T-helper 2 cell (primary cell): ENCODE data around the gene IL1B.
A peak's percentile ranks its signal among the peaks of the same experiment; 100 is the strongest.

Experiments
- DNase-seq, 5 experiments: peaks; one replicate each; pipeline versions ENCODE4 v3.0.0 to v3.0.0-alpha.2; 2012 to 2022

IL1B gene

DNA sequence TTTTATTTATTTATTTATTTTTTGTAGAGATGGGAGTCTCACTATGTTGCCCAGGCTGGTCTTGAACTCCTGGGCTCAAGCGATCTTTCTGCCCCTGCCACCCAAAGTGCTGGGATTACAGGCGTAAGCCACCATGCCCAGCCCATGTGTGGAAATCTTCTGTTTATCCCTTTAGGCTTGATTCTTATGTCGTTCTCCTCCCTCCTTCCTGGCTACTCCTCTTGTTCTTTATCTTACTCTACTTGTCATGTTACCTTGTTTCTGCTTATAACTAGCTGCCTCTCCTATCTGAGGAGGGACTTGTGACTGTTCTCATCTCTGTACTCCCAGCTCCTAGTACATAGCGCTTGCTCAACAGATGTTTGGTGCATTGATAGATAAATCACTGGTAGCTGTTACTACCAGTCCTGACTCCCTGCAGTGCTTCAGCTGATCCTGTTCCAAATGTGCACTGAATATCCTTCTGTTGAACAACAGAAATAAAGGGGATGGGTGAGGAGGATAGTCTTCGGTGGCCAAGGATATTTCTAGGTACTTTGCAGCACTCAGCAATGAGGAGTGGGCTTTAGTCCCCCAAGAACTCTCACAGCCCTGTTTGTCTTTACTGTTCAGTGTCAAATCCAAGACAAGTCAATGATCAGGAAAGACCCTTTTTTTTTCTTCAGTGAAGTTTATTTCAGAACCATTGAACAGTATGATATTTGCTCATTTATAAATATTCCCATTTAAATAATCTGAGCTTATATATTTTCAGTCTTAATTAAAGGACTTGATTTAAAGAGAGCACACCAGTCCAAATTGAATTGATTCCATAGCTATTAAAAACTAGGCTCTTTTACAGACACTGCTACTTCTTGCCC is 7.2 kb downstream of the IL1B start:
- DNase-seq = no peak

GRCh38 chr2:112828251-112828691 is 8.3 kb downstream of the IL1B start:
- DNase-seq = no peak

- DNase-seq = no peak
These were observed 8.9 kb downstream of the IL1B start for GRCh38 chr2:112827604-112828185.

GRCh38 chr2:112827009-112827408 is 9.6 kb downstream of the IL1B start:
- no peak for DNase-seq

DNA sequence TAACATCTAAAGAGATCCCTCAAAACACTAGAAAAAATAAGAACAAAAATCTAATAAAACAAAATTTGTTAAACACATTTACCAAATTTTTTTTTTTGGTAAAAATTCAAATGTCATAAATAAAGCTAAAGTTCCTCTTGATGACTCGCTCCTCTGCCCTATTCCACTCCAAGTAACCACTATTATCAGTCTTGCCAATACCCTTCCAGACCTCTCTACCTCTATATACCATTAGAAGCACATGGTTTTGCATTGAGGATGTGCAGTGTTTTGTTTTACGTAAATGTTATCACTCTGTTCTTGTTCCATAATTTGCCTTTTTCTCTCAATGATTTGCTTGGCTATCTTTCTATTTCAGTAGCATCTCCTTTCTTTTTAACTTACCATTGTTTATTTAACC is 10.9 kb downstream of the IL1B start:
- DNase-seq = no peak

GRCh38 chr2:112824694-112825085 is 11.9 kb downstream of the IL1B start:
- no peak for DNase-seq

DNA sequence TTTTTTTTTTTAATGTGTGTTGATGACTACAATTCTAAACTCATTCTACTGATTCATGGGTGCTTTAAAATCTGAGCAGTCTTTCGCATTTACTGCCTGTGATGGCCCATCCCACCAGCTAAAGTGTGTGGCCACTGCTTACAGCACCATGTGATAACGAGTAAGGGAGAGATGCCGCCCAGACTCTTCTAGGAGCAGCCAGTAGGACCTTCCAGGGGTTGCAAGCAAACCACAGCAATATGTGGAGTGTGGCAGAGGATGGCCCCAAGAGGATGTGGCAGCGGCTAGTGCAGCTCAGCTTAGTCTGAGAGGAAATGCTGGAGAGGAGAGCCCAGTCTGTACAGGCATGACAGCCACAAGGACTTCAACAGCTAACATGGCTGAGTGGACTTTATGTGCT is 14.9 kb downstream of the IL1B start:
- peak in 1 of 5 experiments; percentile 72 for DNase-seq

- DNase-seq = peak in 1 of 5 experiments; percentile 83
These were observed 15.4 kb downstream of the IL1B start for GRCh38 chr2:112821142-112821541.

GRCh38 chr2:112820343-112820742 is 16.2 kb downstream of the IL1B start:
- DNase-seq = no peak

DNA sequence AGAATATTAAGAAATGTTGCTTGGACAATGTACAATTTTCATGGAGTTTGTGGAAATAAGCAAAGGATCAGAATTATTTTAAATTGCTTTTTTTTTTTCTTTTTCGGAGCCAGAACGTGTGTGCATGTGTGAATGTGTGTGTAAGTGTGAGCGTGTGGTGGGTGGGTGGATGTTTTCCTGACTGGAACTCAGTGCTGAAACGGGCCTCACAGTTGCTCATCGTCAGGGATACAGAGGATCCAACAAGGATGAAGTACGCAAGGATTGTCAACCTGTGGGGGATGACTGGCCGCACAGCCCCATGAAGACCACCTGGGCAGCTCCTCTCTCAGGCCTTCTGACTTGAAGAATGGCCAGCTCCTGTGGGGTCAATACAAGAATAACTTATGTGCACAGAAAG is 17.5 kb downstream of the IL1B start:
- no peak for DNase-seq

DNA sequence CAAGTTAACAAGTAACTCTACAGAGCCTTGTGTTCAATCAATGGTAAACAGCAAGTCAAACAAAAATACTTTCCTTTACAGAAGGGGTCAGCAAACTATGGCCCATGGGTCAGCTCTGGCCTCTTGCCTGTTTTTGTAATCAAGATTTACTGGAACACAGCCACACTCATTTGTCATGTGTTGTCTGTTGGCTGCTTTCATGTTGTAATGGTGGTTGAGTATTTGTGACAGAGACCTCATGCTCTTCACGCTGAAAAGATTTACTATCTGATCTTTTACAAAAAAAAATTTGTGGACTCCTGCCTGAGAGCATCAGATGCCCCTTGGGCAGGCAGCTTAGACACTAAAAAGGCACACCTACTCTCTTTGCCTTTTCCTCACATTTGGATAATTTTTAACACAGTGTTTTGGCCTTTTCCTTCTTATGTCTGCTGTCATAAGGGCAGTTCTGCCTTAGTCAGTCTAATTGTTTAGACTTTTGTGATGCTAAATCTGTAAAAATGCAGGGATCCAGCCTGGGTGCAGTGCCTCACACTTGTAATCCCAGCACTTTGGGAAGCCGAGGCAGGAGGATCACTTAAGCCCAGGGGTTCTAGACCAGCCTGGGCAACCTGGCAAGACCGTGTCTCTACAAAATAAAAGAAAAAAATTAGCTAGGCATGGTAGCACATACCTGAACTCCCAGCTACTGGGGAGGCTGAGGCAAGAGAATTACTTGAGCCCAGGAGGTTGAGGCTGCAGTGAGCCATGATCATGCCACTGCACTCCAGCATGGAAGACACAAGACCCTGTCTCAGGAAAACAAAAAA is 18.3 kb downstream of the IL1B start:
- no peak for DNase-seq

DNA sequence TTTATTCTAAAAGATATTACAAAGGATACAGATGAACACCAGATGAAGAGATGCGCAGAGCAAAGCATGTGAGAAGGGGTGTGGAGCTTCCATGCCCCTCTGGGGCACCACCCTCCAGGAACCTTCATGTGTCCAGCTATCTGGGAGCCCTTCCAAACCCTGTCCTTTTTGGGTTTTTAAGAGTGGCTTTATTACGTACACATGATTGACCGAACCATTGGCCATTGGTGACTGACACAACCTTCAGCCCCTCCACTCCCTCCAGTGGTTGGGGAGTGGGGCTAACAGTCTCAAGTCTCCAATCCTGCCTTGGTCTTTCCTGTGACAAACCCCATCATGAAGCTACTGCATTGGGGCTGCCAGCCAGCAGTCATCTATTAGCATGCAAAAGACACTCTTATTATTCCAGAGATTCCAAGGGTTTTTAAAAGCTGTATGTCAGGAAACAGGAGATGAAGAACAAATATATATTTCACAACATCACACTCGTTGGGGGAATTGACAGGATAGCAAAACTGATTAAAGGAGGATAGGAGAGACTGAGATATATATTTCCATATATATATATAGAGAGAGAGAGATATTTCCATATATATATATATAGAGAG is 19.4 kb downstream of the IL1B start:
- DNase-seq = no peak

DNA sequence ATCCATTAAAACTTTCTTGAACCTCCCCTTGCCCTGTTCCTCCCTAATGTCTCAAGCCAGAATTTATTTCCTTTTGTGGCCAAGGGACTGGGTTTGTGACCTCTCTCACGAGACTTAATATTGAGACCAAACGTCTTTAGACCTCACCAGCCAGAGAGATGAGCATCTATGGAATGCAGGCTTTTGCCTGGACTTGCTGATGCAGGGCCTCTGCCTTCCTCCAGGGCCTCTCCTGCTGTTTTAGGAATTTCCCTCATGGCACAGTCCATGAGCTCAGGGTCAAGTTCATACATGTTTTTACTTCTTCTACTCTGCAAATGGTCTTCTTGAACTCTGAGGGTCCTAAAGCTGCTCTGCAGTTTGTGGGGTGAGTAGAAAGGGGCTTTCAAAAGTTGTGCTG is 22.3 kb downstream of the IL1B start:
- no peak for DNase-seq

DNA sequence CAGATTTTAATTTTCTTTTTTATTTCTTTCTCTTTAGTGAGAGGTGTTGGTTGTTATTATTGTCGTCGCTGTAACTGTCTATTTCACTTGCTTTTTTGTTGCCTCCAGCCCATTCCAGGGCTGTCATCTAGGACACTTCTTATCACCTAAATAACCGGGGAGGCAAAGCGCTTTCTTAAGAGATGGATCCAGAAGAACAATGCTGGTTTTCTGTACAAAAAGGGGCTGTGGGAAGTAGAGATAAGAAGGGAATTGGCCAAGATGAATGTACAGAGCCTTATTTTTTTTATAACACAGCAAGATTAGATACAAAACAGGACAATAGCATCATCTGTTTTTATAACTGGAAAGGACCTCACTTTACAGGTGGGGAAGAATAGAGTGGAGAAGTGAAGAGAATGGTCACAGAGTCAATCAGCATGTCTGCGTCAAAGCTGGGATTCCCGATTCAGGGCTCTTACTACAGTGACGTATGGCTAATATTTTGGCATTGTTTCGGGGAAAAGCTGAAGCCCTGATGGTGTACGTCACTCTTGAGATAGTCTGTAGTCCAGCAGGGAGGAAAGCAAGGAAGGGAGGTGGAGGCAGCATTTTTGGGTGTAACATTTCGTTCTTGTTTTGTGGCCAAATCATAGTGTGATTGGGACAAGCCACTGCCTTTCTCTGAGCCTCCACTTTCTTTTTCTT is 23.2 kb downstream of the IL1B start:
- no peak for DNase-seq

- DNase-seq = no peak
These were observed 24.0 kb downstream of the IL1B start for GRCh38 chr2:112812318-112813267.

- no peak for DNase-seq
These were observed 24.7 kb downstream of the IL1B start for GRCh38 chr2:112811841-112812306.

DNA sequence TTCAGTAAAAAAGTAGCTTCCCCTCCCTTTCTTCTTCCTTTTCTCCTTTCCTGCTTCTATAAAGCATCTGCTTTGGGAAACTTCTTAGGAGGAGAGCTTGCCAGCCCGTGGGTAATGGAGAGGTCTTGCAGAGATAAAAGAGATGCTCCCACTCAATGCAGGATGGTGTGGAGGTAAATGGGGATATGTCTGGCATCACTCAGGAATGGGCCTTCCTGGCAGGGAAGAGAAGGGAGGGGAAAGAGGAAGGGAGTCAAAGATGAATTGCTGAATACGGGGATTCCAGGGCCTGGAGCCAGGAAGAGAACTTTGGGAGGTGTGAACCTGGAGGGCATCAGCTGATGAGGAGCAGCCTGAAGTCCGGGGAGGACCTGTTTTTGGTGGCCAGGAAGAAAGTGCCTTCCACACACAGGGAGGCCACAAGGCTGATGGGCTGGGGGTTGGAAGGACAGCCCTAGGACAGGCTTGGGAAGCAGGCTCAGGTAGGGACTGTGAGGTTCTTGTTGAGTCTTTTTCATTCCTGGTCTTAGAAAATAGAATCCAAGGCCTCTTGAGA is 25.2 kb downstream of the IL1B start:
- DNase-seq = no peak

DNA sequence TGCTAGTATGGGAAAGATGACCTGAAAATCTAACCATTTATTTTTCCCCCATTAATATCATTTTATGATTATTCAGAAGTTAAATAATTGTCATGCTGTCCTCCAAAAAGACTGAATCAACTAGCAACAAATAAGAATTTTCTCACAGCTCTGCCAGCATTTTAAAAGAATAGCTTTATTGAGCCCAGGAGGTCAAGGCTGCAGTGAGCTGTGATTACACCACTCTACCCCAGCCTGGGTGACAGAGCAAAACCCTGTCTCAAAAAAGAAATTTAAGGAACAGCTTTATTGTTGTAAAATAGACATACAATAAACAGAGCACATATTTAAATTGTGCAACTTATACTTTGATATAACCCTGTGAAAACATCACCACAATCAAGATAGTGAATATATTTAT is 27.5 kb downstream of the IL1B start:
- DNase-seq = no peak

- DNase-seq = no peak
These were observed 29.3 kb downstream of the IL1B start for GRCh38 chr2:112807233-112807807.

GRCh38 chr2:112805542-112805941 is 31.0 kb downstream of the IL1B start:
- DNase-seq = no peak
